Ovary (tissue), 3 donors: Measurements from ENCODE around the gene CDK5RAP1.

ENCODE experiments used
- EP300 ChIP-seq: sonication (generic); formaldehyde crosslinking; IDR thresholded peaks from one replicate; pipeline ENCODE4 v1.6.1; 2017; ENCODE audit warnings: antibody characterized with exemption
- POLR2A ChIP-seq: fragments of 450-650 bp; IDR thresholded peaks from one replicate; pipeline ENCODE4 v1.6.1; 2017; ENCODE audit warnings: antibody characterized with exemption, mild to moderate bottlenecking, moderate library complexity
- TF ChIP-seq, protein P1 (sequence below), 3 donors: fragments of 450-650 bp in 2 of 3; fragments of 200-600 bp in 1 of 3; IDR thresholded peaks; one replicate each; pipeline versions ENCODE4 v1.5.1 to v1.8.0; 2016 to 2022; ENCODE audit warnings: antibody characterized with exemption in 3 of 3, mild to moderate bottlenecking in 1 of 3
- donor health status: DM: no; HTN: no; CAD: no.

DNA sequence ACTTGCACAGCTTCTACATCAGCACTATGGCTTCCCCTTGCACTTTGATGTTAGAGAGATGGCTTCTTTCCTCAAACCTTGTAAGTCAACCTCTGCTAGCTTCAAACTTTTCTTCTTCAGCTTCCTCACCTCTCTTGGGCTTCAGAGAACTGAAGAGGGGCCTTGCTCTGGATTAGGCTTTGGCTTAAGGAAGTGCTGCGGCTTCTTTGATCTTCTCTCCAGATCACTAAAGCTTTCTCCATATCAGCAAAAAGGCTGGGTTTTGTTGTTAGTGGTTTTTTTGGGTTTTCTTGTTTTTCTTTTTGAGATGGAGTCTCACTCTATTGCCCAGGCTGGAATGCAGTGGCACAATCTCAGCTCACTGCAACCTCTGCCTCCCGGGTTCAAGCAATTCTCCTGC is 24.0 kb downstream of the CDK5RAP1 start:
- no peak for TF ChIP-seq EP300
- TF ChIP-seq POLR2A, result no peak
- TF ChIP-seq, protein P1, sequence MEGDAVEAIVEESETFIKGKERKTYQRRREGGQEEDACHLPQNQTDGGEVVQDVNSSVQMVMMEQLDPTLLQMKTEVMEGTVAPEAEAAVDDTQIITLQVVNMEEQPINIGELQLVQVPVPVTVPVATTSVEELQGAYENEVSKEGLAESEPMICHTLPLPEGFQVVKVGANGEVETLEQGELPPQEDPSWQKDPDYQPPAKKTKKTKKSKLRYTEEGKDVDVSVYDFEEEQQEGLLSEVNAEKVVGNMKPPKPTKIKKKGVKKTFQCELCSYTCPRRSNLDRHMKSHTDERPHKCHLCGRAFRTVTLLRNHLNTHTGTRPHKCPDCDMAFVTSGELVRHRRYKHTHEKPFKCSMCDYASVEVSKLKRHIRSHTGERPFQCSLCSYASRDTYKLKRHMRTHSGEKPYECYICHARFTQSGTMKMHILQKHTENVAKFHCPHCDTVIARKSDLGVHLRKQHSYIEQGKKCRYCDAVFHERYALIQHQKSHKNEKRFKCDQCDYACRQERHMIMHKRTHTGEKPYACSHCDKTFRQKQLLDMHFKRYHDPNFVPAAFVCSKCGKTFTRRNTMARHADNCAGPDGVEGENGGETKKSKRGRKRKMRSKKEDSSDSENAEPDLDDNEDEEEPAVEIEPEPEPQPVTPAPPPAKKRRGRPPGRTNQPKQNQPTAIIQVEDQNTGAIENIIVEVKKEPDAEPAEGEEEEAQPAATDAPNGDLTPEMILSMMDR (IDR thresholded peaks at IDR 0.05), result no peak
